GM18867 (cell line): ENCODE results near the gene ACKR1.

Experiments
- ATAC-seq: cut with Tn5 transposase; IDR thresholded peaks from one replicate; pipeline ENCODE4 v1.9.1; 2021; ENCODE audit warnings: mild to moderate bottlenecking, moderate library complexity; ENCODE audit not compliant: unreplicated experiment

ACKR1 gene, protein sequence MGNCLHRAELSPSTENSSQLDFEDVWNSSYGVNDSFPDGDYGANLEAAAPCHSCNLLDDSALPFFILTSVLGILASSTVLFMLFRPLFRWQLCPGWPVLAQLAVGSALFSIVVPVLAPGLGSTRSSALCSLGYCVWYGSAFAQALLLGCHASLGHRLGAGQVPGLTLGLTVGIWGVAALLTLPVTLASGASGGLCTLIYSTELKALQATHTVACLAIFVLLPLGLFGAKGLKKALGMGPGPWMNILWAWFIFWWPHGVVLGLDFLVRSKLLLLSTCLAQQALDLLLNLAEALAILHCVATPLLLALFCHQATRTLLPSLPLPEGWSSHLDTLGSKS

DNA sequence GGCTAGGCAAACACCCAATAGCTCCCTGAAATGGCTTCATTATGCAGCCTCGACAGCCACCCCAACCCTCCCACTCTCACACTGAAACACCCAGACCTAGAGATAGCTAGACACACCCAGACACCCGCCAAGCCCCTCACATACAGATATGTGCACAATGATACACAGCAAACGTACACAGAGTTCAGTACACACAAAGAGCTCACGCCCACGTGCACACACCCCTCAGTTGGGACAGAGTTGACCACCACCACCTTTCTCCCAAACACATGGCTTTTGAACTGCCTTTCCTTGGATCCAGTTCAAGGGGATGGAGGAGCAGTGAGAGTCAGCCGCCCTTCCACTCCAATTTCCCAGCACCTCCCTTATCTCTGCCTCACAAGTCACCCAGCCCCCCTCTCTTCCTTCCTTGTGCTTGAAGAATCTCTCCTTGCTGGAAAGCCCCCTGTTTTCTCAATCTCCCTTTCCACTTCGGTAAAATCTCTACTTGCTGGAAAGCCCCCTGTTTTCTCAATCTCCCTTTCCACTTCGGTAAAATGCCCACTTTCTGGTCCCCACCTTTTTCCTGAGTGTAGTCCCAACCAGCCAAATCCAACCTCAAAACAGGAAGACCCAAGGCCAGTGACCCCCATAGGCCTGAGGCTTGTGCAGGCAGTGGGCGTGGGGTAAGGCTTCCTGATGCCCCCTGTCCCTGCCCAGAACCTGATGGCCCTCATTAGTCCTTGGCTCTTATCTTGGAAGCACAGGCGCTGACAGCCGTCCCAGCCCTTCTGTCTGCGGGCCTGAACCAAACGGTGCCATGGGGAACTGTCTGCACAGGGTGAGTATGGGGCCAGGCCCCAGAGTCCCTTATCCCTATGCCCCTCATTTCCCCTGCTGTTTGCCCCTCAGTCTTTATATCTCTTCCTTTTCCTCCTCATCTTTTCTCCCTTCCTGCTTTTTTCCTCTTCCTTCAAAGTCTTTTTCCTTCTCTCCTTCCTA is at the start of gene ACKR1:
ACKR1 (plus strand) TSS at position 715 of the 981 bp plus-strand sequence; CDS start at position 800, 85 bp downstream.
- ATAC-seq, result no peak

DNA sequence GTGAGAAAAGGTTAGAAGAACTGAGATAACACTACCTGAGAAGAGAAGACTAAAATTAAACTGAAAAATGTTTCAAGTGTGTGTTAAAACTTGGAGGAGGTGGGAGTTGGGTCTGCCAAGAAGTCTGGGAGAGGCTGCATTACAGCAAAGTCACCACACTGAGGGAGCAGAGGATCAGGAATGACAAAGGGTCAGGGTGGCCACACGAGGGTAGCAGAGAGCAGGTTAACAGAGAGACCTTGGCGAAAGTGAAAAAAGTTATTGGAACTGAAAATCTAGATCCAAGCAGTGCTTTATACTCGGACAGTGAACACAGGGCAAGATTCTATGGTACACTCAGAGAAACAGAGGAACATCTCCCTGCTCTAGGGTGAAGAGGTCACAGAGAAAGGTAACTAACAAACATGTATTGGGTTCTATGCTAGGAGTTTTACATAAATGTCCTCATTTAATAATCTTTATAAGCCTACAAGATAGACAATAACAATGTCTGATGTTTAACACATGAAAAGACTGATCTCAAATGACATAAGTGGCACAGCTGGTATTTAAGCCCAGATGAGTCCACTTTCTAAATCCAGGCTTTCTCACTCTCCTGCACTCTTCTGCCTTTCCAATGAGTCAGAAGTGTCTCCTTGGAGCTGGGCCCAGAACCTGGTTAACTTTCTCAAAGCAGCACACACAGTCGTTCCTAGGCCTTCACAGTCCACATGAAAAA is 43.5 kb upstream of the ACKR1 start:
- ATAC-seq, result peak; percentile 97

DNA sequence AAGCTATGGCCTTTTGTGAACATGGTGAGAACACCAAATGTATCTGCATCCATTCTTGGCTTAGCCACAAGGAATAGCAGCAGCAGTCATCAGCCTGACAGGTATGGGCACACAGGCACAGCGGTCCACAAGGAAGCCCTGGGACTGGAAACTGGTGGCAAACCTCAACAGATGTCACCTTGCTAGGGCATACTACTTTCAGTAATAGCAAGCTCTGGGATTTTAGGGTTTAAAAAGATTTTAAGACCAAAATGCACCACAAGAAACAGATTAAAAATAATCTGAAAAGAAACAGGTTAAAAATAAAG is 43.0 kb upstream of the ACKR1 start:
- no peak for ATAC-seq

DNA sequence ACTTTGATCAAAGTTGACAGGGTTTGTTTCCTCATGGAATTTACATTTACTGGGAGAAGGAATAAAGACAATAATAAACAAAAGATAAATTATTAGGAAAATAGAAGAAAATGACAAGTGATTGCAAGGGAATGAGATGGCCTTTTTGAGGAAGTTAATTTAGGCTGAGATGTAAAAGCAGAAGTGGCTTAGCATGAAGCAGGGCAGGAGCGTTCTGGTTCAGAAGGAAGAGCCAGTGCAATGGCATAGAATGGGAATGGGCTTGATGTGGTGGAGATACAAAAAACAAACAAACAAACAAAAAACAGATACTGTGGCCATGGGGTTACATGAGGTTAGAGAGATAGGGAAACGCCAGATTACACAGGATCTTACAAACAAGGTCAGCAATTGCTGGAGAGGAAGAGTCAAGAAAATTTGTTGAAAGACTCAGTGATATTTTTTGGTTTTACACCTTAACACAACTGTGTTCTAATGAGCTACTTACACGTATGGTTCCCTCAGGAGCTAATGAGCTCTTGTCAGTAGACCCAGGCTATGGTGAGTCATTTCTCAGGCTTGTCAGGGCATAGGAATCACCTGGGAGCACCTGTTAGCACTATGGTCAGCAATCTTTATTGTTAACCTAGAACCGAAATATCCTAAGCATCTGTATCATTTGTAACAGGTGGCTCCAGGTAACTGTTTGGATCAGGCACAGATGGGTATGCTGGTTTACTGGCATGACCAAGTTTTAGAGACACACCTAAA is 42.0 kb upstream of the ACKR1 start:
- ATAC-seq, result no peak

DNA sequence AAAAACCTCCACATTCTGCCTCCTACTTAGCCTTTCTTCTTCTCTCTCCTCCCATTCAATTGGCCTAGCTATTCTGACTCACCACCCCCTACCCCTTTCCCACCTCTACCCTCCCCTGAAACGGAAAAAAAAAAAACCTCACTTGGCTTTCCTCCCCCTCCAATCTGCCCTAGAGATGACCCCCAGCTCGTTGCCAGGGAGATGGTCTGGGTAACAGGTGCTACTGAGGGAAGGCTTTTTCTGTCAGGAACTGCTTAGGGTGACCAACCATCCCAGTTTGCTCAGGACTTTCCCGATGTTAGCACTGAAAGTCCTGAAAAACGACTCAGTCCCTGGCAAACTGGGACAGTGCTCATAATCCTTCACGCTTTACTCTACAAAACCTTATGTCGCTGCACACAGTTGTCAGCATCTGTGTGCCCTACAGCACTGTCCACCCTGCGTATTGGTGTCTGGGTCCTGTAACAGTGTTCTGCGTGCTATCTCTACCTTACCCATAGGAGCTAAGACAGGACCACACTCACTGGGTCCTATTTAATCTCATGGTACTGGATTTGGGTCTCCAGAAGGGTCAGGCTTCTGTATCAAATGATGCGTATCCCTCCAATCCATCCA is 41.0 kb upstream of the ACKR1 start:
- ATAC-seq, result no peak

DNA sequence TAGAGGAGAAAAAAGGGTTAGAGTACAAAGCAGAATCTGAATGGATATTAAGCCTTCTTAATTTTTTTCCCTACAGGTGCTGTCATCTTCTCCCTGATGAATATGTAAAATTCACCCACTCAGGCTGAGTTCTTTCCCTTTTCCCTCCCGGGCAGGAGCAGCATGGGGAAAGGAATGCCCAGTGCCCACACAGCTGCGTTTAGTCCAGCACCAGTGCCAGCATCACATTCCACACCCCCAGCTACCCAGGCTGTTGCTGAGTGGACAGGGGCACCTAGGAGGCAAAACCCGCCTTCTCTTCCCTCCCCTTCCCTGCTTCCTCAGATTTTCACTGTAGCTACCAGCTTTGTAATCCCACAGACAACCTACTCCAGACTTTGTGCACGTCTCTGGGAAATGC is 36.6 kb upstream of the ACKR1 start:
- ATAC-seq, result no peak

DNA sequence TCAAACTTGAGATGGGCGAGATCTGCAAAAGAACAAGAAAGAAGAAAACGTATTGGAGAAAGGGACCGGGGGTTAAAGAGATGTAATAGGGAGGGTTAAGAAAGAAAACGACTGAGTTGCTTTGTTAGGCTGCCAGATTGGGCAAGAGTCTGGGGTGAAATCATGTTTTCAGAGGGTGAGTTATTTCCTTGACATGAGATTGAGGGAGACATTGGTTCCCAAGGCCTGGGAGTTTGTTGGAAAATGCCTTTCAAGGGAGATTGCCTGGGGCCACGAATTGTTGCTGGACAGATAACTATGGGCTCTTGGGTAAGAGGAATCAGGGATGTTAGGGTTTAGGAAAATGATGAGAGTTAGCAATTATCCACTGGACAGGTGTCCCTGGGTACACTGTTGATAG is 34.0 kb upstream of the ACKR1 start:
- ATAC-seq, result no peak

DNA sequence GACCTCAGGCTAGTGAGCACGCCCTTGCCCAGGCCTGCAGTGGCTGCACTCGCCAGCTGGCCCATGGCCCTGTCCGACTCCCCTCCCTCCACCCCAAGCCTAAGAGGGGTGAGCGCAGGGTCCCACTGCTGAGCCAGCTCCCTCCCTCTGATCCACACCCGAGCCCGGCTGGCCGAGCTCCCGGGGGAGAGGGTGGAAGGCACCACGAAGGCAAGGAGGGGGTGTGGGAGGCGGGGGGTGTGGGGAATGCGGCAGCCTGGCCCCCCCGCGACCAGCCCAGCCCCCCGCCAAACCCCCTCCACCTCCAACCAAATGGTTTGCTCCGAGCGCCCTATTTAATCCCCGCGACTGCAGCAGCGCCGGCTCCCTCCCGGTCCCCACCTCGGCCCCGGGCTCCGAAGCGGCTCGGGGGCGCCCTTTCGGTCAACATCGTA is 33.4 kb upstream of the ACKR1 start, which contains the start of gene CADM3:
CADM3 (plus strand) TSS at position 362 of the 434 bp plus-strand sequence. CDS start 151 bp downstream, outside the sequence.
- no peak for ATAC-seq

DNA sequence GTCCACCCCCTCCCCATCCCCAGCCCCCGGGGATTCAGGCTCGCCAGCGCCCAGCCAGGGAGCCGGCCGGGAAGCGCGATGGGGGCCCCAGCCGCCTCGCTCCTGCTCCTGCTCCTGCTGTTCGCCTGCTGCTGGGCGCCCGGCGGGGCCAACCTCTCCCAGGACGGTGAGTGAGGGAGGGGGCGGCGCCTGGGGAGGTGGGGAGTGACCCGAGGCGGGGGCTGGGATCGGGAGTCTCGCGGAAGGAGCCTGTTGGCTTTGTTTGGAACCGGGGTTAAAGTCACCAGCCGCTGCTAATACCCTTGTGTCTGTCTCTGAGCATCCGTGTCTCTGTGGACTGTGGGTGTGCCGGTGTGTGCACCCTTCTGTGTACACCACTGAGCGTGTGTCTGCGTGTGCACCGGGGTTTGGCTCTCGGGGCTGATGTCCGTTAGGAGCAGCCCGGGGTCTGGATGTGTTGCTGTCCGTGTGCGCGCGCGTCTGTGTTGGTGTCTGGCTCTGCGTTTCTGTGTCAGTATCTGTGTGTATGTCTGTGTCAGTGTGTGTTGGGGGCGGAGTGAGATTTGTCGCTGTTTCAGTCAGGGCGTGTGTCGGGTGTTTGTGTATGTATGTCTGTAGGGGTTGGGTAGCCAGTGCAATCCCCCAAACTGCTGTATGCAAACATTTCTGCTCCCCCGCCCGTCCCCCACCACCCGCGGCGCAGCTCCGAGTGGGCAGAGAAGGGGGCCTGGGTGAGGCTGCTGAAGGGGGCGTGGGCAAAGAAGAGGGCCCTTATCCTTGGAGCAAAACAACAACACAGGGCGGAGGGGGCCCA is 32.8 kb upstream of the ACKR1 start:
- ATAC-seq, result no peak

DNA sequence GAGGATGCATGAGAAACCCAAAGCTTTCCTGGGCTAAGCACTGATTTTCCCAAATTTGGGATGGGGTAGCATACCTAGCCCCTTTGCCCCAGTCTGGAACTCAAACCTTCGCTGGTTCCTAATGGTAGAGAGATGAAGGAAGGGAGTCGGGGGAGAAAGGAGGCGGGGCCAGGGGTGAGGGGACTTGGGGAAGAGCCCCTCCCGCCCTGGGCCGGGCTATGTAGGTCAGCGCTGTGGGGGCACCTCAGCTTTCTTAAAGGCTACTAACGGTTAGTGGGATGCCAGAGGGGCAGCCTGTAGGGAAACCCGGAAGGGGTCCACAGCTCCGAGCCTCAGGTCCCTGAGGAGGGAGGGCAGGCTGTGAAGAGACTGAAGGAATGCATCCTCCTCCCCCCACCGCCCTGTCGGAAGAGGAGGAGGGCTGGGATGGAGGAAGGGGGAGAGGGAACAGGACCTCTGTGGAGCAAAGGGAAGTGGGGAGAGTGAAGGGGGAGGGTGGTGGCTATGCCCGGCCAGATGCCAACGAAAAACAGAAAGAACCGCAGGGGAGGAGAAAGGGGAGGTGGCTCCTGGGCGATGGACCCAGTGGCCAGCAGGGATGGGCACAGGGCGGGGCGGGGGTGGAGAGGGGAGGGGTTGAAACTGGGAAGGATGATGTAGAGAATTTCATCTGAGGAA is 31.9 kb upstream of the ACKR1 start:
- ATAC-seq, result no peak

DNA sequence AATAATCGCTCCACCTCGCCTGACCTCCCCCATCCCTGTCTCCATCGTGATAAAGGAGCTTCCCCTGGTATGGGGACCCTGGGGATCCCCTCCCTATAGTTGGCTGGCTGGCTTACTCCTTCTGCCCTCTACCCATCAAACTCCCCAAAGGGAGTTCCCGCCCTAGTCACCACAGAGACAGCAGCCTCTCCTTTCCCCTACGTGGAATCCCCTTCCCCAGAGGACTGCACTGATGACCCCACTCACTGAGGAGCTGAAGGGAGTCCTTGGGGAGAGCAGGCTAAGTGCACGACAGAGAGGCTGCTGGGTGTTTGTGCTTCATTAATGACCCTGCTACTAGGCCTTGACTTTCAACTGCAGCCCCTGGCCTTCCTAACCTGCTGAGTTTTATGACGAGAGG is 31.4 kb upstream of the ACKR1 start:
- ATAC-seq, result no peak

DNA sequence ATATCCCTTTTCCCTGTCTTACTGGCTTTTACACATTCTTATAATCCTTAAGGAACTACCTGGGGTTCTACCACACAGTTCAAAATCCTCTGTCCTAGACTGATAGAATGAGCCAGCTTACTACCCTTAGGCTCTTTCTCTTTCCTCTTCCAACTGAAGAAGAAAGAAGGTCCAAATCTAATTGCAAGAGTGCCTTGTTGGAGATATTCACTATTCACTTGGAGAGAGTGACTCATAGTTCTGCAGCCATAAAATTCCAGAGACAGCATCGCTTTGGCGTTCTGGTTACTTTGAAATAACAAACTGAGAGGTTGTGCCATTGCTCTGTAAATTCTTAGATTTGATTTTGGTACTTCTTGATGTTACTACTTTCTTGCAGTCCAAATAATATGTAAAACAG is 29.1 kb upstream of the ACKR1 start:
- ATAC-seq, result no peak

DNA sequence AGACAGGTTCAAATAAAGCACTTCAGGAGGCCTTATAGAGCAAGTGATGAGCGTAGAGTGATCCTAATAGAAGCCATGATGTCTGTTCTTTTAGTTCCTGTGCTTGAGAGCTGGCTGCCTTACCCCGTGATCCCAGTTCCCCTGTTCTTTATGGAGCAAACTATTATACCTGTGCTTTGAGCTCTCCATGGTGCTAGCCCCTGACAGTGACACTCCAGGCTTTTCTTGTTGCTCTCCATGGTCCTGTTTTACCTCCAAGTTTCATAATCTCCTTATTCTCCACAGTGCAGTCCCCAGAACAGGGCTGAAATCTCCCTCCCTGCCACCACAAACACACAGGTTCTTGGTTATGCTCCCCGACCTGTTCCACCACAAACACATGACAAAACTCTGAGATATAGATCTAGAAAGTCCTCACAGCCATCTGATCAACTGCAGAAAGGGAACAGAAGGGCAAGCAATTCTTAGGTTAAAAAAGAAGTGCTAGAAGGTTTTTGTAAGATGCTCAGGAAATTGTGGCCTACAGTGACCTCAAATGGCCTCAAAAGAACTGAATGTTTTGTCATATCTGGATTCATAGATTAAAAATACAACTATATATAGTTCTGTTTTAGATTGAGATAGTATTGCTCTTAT is 27.3 kb upstream of the ACKR1 start:
- peak; percentile 49 for ATAC-seq

DNA sequence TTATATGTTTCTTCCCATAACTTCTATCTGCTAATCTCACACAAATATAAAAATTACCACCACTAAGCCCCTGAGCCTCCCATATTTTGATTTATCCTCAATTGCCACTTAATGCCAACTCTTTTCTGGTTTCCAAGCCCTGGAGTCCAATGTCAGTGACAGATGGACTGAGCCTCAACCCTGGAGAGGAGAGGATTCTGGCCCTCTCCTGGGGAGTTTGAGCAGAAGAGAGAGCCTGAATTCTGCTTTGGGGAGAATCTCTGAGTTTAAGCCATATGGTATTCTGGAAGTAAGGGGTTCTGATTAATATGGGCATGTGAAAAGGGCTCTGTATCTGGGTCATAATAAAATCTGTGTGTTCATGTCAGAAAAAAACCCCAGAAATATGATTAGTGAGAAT is 24.8 kb upstream of the ACKR1 start:
- no peak for ATAC-seq

DNA sequence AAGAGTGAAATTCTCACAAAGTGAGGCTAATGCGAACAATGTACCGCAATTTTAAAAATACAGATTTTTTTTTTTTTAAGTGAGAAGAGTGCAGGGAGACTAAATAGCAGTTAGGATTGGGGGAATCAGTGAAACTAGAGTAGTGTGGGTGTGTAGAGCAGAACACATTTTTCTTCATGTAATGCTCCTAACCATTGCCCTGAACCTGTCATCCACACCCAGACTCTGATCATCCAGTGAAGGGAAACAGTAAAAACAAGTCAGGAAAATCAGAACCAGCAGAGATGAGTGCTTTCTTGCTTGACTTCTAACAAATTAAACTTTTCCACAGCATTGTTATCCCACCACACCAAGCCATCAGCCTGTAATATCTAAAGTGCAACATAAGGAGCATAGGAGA is 24.2 kb upstream of the ACKR1 start:
- no peak for ATAC-seq

DNA sequence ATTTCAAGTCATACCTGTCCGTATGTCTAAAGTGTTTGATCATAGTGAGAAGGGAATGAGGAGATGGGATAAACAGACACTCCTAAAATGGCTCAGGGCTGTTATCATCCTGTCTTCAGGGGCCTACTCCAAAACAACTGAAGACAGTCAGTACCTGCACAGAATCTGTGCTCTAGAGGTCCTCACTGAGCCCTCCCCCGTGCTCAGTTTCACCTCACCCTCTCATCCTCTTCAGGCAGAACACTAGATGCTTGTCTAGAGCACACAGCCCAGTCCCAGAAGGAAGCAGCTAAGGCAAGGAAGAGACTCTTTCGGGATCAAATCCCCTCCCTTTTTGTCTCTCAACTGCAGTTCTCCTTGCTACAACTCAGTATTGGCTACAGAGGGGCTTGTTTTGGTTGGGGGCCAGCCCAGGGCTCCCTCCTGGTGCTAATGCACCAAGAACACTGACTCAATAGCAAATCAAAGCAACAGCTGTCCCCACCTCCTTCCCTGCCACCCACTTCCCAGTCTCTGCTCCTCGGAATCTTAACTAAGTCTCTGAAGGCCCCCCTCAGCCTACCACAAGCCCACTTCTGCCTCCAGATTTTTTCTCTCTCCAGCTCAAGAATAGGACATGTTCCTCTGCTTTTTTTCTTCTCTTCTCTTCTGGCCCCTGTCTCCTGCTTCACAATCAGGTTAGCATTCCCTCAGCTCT is 23.2 kb upstream of the ACKR1 start:
- ATAC-seq, result no peak

DNA sequence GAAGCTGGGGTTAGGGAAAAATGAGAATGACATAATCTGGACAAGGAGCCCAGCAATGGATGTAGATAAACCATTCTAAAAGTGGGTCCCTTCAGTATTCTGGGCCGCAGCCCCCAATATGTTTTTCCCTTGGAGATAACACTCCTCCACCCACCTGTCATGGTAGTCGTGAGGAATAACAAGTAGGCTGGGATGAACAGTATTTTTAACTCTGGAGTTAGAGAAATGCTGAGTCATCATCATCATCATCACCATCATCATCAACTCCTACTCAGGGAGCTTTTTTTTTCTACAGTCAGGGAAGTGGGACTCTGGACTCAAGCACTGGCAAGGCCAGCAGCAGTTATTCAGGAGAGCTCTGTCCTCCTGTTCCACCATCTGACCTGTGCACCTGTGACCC is 20.5 kb upstream of the ACKR1 start:
- ATAC-seq, result no peak

DNA sequence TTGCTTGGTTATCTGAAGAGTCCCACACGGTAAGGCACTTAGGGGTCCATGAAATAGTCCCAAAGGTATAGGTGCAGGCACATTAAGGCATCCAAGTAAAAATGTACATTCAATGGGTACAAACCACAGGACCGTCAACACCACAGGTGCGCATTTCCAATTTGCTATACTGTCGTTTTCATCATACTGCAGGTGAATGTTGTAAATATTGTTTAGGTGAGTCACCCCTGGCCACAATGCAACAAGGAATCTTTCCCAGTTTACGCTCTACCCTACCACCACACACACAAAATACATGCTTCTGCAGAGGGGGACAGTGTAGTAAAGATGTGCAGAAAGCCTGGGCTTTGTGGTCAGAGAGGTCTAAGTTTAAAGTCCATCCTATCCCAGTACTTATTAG is 19.6 kb upstream of the ACKR1 start:
- no peak for ATAC-seq
